H9 (cell line): ENCODE data around the gene PTCD1. TPM values are rescaled to one million over a fixed set of nuclear protein-coding genes. Genes with fewer than 3 reads are reported as not detected.

Source experiments
- DNase-seq: peaks from one replicate; pipeline ENCODE4 v3.0.0-alpha.2; 2017
- H2AFZ ChIP-seq: one replicate; pipeline ENCODE4 v1.6.1; 2013; ENCODE audit warnings: mild to moderate bottlenecking, low read length, control low read depth, moderate library complexity
- H2AK5ac ChIP-seq: 2 replicates; pipeline ENCODE4 v1.6.1; 2013; ENCODE audit warnings: low read length, control low read depth, mixed read lengths; ENCODE audit not compliant: insufficient read length
- H2BK120ac ChIP-seq: one replicate; pipeline ENCODE4 v1.6.1; 2013; ENCODE audit warnings: low read depth, mild to moderate bottlenecking, low read length, control low read depth, inconsistent platforms; ENCODE audit not compliant: poor library complexity, severe bottlenecking
- H2BK12ac ChIP-seq: 2 replicates; pipeline ENCODE4 v1.6.1; 2013; ENCODE audit warnings: low read length, control low read depth, mixed read lengths, low read depth; ENCODE audit not compliant: insufficient read length
- H2BK15ac ChIP-seq: 2 replicates; pipeline ENCODE4 v1.6.1; 2013; ENCODE audit warnings: low read depth, low read length, control low read depth
- H2BK20ac ChIP-seq: one replicate; pipeline ENCODE4 v1.6.1; 2013; ENCODE audit warnings: low read depth, mild to moderate bottlenecking, low read length, control low read depth, inconsistent platforms; ENCODE audit not compliant: poor library complexity, severe bottlenecking
- H2BK5ac ChIP-seq: 2 replicates; pipeline ENCODE4 v1.6.1; 2013; ENCODE audit warnings: low read length, control low read depth, mixed read lengths; ENCODE audit not compliant: insufficient read length
- H3K14ac ChIP-seq: 2 replicates; pipeline ENCODE4 v1.6.1; 2013; ENCODE audit warnings: low read length, control low read depth; ENCODE audit not compliant: insufficient read depth
- H3K18ac ChIP-seq: 2 replicates; pipeline ENCODE4 v1.6.1; 2013; ENCODE audit warnings: low read depth, mild to moderate bottlenecking, mixed read lengths, low read length, control low read depth; ENCODE audit not compliant: insufficient read length
- H3K23ac ChIP-seq: 2 replicates; pipeline ENCODE4 v1.6.1; 2013; ENCODE audit warnings: low read length, control low read depth, mixed read lengths, low read depth; ENCODE audit not compliant: insufficient read length
- H3K23me2 ChIP-seq: 2 replicates; pipeline ENCODE4 v1.6.1; 2013; ENCODE audit warnings: low read depth, mild to moderate bottlenecking, mixed read lengths, low read length, control low read depth; ENCODE audit not compliant: insufficient read length, poor library complexity, severe bottlenecking
- H3K27ac ChIP-seq: 2 replicates; pipeline ENCODE4 v1.5.1; 2013; ENCODE audit warnings: low read length, control low read depth, mixed read lengths, low read depth; ENCODE audit not compliant: insufficient read length
- H3K27me3 ChIP-seq: 2 replicates; pipeline ENCODE4 v1.6.1; 2013; ENCODE audit warnings: low read length, control low read depth, inconsistent platforms; ENCODE audit not compliant: insufficient read depth
- H3K4ac ChIP-seq: 2 replicates; pipeline ENCODE4 v1.6.1; 2013; ENCODE audit warnings: low read depth, mild to moderate bottlenecking, control low read depth, inconsistent platforms, low read length, moderate library complexity
- H3K4me1 ChIP-seq: 2 replicates; pipeline ENCODE4 v1.6.1; 2013; ENCODE audit warnings: low read length, control low read depth, inconsistent platforms; ENCODE audit not compliant: insufficient read depth
- H3K4me2 ChIP-seq: 2 replicates; pipeline ENCODE4 v1.6.1; 2013; ENCODE audit warnings: low read length, control low read depth, mixed read lengths; ENCODE audit not compliant: insufficient read length, insufficient read depth
- H3K56ac ChIP-seq: 2 replicates; pipeline ENCODE4 v1.6.1; 2013; ENCODE audit warnings: low read depth, mild to moderate bottlenecking, mixed read lengths, low read length, control low read depth; ENCODE audit not compliant: insufficient read length
- H3K79me1 ChIP-seq: 2 replicates; pipeline ENCODE4 v1.6.1; 2013; ENCODE audit warnings: low read depth, mild to moderate bottlenecking, moderate library complexity, low read length, control low read depth, inconsistent platforms; ENCODE audit not compliant: insufficient read depth, poor library complexity, severe bottlenecking
- H3K79me2 ChIP-seq: 2 replicates; pipeline ENCODE4 v1.6.1; 2013; ENCODE audit warnings: low read length, control low read depth, inconsistent platforms; ENCODE audit not compliant: insufficient read depth
- H3K9ac ChIP-seq: 2 replicates; pipeline ENCODE4 v1.6.1; 2013; ENCODE audit warnings: low read length, control low read depth, mixed read lengths; ENCODE audit not compliant: insufficient read length; ENCODE audit errors: extremely low read depth
- H3K9me3 ChIP-seq: one replicate; pipeline ENCODE4 v1.6.1; 2013; ENCODE audit warnings: low read depth, low read length, inconsistent platforms; ENCODE audit not compliant: control insufficient read depth
- H3T11ph ChIP-seq: one replicate; pipeline ENCODE4 v1.6.1; 2013; ENCODE audit warnings: mild to moderate bottlenecking, low read length, control low read depth, inconsistent platforms
- H4K20me1 ChIP-seq: one replicate; pipeline ENCODE4 v1.6.1; 2013; ENCODE audit not compliant: control insufficient read depth, insufficient read length, insufficient read depth
- H4K5ac ChIP-seq: 2 replicates; pipeline ENCODE4 v1.6.1; 2013; ENCODE audit warnings: low read depth, mild to moderate bottlenecking, mixed read lengths, low read length, control low read depth; ENCODE audit not compliant: insufficient read length
- H4K8ac ChIP-seq: replicated peaks from 2 replicates; pipeline ENCODE4 v1.6.1; 2013; ENCODE audit warnings: low read length, control low read depth, mixed read lengths, low read depth; ENCODE audit not compliant: insufficient read length
- H4K91ac ChIP-seq: 2 replicates; pipeline ENCODE4 v1.6.1; 2013; ENCODE audit warnings: low read depth, mild to moderate bottlenecking, moderate library complexity, mixed read lengths, low read length, control low read depth; ENCODE audit not compliant: insufficient read length
- H3K27ac Mint-ChIP-seq, 3 experiments: 2 replicates in 2 of 3; 3 replicates in 1 of 3; pipeline ENCODE4 v1.8.0; 2020 to 2021; ENCODE audit warnings: mixed read lengths in 3 of 3, mild to moderate bottlenecking in 1 of 3, moderate library complexity in 1 of 3
- H3K27me3 Mint-ChIP-seq: 2 replicates; pipeline ENCODE4 v1.8.0; 2021; ENCODE audit warnings: low read depth, mild to moderate bottlenecking, moderate library complexity, mixed read lengths
- H3K36me3 Mint-ChIP-seq, 3 experiments: 2 replicates in 2 of 3; 3 replicates in 1 of 3; pipeline ENCODE4 v1.8.0; 2020 to 2021; ENCODE audit warnings: low read depth in 3 of 3, mixed read lengths in 3 of 3; ENCODE audit not compliant: insufficient read depth in 1 of 3
- H3K4me1 Mint-ChIP-seq, 2 experiments: 2 replicates each; pipeline ENCODE4 v1.8.0; 2020; ENCODE audit warnings: mixed read lengths in 2 of 2
- H3K4me3 Mint-ChIP-seq, 2 experiments: 2 replicates in 1 of 2; 3 replicates in 1 of 2; pipeline ENCODE4 v1.8.0; 2020 to 2021; ENCODE audit warnings: mild to moderate bottlenecking in 2 of 2, mixed read lengths in 2 of 2, moderate library complexity in 1 of 2
- H3K9me3 Mint-ChIP-seq, 2 experiments: 2 replicates in 1 of 2; 3 replicates in 1 of 2; pipeline ENCODE4 v1.8.0; 2020; ENCODE audit warnings: mild to moderate bottlenecking in 2 of 2, mixed read lengths in 2 of 2, moderate library complexity in 1 of 2
- CTCF ChIP-seq: fragments of 200-600 bp; sonication (generic); conservative IDR thresholded peaks from 3 replicates; pipeline ENCODE4 v1.8.0; 2021; ENCODE audit warnings: antibody characterized with exemption, mild to moderate bottlenecking
- WGBS: extraction: QIAGEN DNeasy Blood & Tissue Kit; methylation state at CpG from one replicate; pipeline ENCODE4 v1.1.7; 2013; ENCODE audit warnings: missing lambda C conversion rate, low lambda C conversion rate, mixed read lengths; ENCODE audit not compliant: insufficient read length; ENCODE audit errors: extremely low coverage; 5-methylcytosine and 5-hydroxymethylcytosine counted together
- total RNA-seq: library from RNA; stranded (reverse); gene quantifications from 2 replicates; pipeline ENCODE4 v1.2.1, GENCODE V29; 2021

The PTCD1 gene
- total RNA-seq, 1 experiment from 2014 or later, result 12.8 TPM

- Histone ChIP-seq H3K9me3 (no peaks in the 10 kb centered on the region), H2AFZ (no peak overlapping the region), H2BK120ac (no peak overlapping the region), H3K4me2 (no peak overlapping the region), H3K4me1 (no peaks in the 10 kb centered on the region), H3K27me3 (no peaks in the 10 kb centered on the region), H3K14ac (no peak overlapping the region), H3K4ac (no peak overlapping the region), H4K91ac (no peak overlapping the region), H2BK20ac (no peak overlapping the region), H3K79me2 (peaks cover 34% of the 10 kb centered on the region), H2BK15ac (no peak overlapping the region), H2BK5ac (no peak overlapping the region), H3K23ac (no peak overlapping the region), H3K79me1 (peaks cover 12% of the 10 kb centered on the region), H4K5ac (no peak overlapping the region), H4K20me1 (no peaks in the 10 kb centered on the region), H3K56ac (no peak overlapping the region), H3K18ac (no peak overlapping the region), H3K23me2 (peaks cover 16% of the 10 kb centered on the region), H2AK5ac (no peak overlapping the region), H3K27ac (no peak overlapping the region), H3K9ac (no peak overlapping the region), H3T11ph (no peak overlapping the region), H2BK12ac (no peak overlapping the region), H4K8ac (no peak overlapping the region)
- DNase-seq, result no peak
- Mint-ChIP-seq H3K36me3 (peaks cover 30 to 59% (median 51%) of the 10 kb centered on the region in 3 experiments), H3K4me1 (peaks cover 17 to 18% of the 10 kb centered on the region in 2 experiments), H3K9me3 (no peaks in the 10 kb centered on the region), H3K4me3 (no peak overlapping the region; a peak in 1 of 5 replicates), H3K27me3 (no peaks in the 10 kb centered on the region), H3K27ac (peak overlapping the region in 2 of 3 experiments; percentile 10 to 70; a peak in 2 of 7 replicates)
- no peak for TF ChIP-seq CTCF
- WGBS, result no CpG with 5 or more reads among the region's 10 CpGs
Measured at GRCh38 chr7:99404977-99405320, 33.6 kb downstream of the PTCD1 start.
